ENCODE results near the gene PIP4K2A. TPM values are rescaled to one million over a fixed set of nuclear protein-coding genes. Genes with fewer than 3 reads are reported as not detected.

The PIP4K2A gene
- total and polyA plus RNA-seq, 10 donors: 30.1 to 168 (median 101) TPM

- H3K4me3 ChIP-seq: peak overlapping the region in 1 of 8 donors; percentile 9
- intact Hi-C loops (cut with DNase I; ENCODE audit: low total_unique reads): no loop called here
- peaks cover 0 to 13% (median 0%) of the 10 kb centered on the region in 6 donors for H3K36me3 ChIP-seq
- no peaks in the 10 kb centered on the region for H3K27me3 ChIP-seq (replicated peaks in 1 of 7)
- WGBS, 5 donors: 71 to 83% (median 79%) methylated on average over 4 of the region's 4 CpGs
- DNase-seq: no peak
- no peaks in the 10 kb centered on the region for H3K9me3 ChIP-seq
- TF ChIP-seq, protein P1, sequence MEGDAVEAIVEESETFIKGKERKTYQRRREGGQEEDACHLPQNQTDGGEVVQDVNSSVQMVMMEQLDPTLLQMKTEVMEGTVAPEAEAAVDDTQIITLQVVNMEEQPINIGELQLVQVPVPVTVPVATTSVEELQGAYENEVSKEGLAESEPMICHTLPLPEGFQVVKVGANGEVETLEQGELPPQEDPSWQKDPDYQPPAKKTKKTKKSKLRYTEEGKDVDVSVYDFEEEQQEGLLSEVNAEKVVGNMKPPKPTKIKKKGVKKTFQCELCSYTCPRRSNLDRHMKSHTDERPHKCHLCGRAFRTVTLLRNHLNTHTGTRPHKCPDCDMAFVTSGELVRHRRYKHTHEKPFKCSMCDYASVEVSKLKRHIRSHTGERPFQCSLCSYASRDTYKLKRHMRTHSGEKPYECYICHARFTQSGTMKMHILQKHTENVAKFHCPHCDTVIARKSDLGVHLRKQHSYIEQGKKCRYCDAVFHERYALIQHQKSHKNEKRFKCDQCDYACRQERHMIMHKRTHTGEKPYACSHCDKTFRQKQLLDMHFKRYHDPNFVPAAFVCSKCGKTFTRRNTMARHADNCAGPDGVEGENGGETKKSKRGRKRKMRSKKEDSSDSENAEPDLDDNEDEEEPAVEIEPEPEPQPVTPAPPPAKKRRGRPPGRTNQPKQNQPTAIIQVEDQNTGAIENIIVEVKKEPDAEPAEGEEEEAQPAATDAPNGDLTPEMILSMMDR (IDR thresholded peaks at IDR 0.05 in 8 of 11, conservative IDR thresholded peaks at IDR 0.05 in 3 of 11): no peak
- TF ChIP-seq POLR2A (IDR thresholded peaks at IDR 0.05) (no peak), POLR2AphosphoS5 (IDR thresholded peaks at IDR 0.05) (no peak)
- H3K27ac ChIP-seq: peak overlapping the region in 3 of 8 donors; percentile 1 to 71 (median 32)
- peaks cover 29 to 100% (median 98%) of the 10 kb centered on the region in 6 donors for H3K4me1 ChIP-seq
Measured at GRCh38 chr10:22701132-22701826, 13.1 kb downstream of the PIP4K2A start.

- intact Hi-C loops (cut with DNase I; ENCODE audit: low total_unique reads): no loop called here
- no peak for TF ChIP-seq POLR2A (IDR thresholded peaks at IDR 0.05)
- TF ChIP-seq POLR2AphosphoS5 (IDR thresholded peaks at IDR 0.05): peak in 2 of 3 donors; percentile 28 to 40
- 86 to 93% (median 88%) methylated on average over 3 to 5 of the region's 5 CpGs for WGBS, 5 donors
Measured at GRCh38 chr10:22700489-22700888, 13.9 kb downstream of the PIP4K2A start.

DNA sequence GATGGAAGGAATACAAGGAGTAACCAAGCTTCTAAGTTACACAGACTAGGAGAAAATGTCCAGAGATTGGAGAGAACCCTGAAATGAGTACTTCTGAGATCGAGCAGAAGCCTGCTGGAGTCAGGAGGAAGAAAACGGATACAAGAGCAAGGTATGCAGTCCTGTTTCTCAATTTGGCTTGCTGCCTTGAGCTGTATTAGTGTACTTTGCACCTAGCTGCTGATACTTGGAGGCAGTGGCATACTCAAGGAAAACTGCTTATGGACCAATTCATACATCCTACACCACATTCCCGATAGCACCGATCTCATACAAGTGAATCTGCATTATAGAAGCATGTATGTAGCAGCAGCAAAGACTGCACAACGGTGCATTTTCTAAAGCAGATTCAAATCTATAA lies 14.4 kb downstream of the PIP4K2A start:
- Histone ChIP-seq H3K27ac (peak overlapping the region in 1 of 8 donors; percentile 71), H3K9me3 (no peaks in the 10 kb centered on the region), H3K27me3 (replicated peaks in 1 of 7) (no peaks in the 10 kb centered on the region), H3K4me1 (peaks cover 31 to 100% (median 93%) of the 10 kb centered on the region in 6 donors), H3K4me3 (peak overlapping the region in 1 of 8 donors; percentile 7), H3K36me3 (peaks cover 0 to 13% (median 0%) of the 10 kb centered on the region in 6 donors)
- intact Hi-C loops (cut with DNase I; ENCODE audit: low total_unique reads): no loop called here
- 91 to 94% (median 93%) methylated on average over 5 of the region's 5 CpGs for WGBS, 5 donors
- TF ChIP-seq, protein P1 (IDR thresholded peaks at IDR 0.05 in 8 of 11, conservative IDR thresholded peaks at IDR 0.05 in 3 of 11): no peak
- TF ChIP-seq POLR2A (IDR thresholded peaks at IDR 0.05) (no peak), POLR2AphosphoS5 (IDR thresholded peaks at IDR 0.05) (no peak)
- DNase-seq: no peak

More at GRCh38 chr10:22700489-22700888, 13.9 kb downstream of the PIP4K2A start:
- no peaks in the 10 kb centered on the region for H3K9me3 ChIP-seq
- H3K4me1 ChIP-seq: peaks cover 31 to 100% (median 96%) of the 10 kb centered on the region in 6 donors
- peak overlapping the region in 2 of 8 donors; percentile 32 to 71 for H3K27ac ChIP-seq
- no peak for DNase-seq
- peaks cover 0 to 13% (median 0%) of the 10 kb centered on the region in 6 donors for H3K36me3 ChIP-seq
- peak overlapping the region in 1 of 8 donors; percentile 7 for H3K4me3 ChIP-seq
- no peaks in the 10 kb centered on the region for H3K27me3 ChIP-seq (replicated peaks in 1 of 7)

GRCh38 chr10:22698941-22699440 lies 15.4 kb downstream of the PIP4K2A start:
- WGBS, 5 donors: 69 to 85% (median 72%) methylated on average over 3 of the region's 3 CpGs
- DNase-seq: no peak
- TF ChIP-seq, protein P1 (IDR thresholded peaks at IDR 0.05 in 8 of 11, conservative IDR thresholded peaks at IDR 0.05 in 3 of 11): no peak
- TF ChIP-seq POLR2AphosphoS5 (IDR thresholded peaks at IDR 0.05) (no peak), POLR2A (IDR thresholded peaks at IDR 0.05) (no peak)

More at GRCh38 chr10:22698941-22699440, 15.4 kb downstream of the PIP4K2A start:
- H3K27ac ChIP-seq: peak overlapping the region in 3 of 8 donors; percentile 6 to 18 (median 12)
- H3K36me3 ChIP-seq: peaks cover 0 to 10% (median 0%) of the 10 kb centered on the region in 6 donors
- H3K9me3 ChIP-seq: no peaks in the 10 kb centered on the region
- peaks cover 34 to 100% (median 93%) of the 10 kb centered on the region in 6 donors for H3K4me1 ChIP-seq
- no peaks in the 10 kb centered on the region for H3K27me3 ChIP-seq (replicated peaks in 1 of 7)
- intact Hi-C loops (cut with DNase I; ENCODE audit: low total_unique reads): no loop called here
- no peak overlapping the region for H3K4me3 ChIP-seq

All from spleen (tissue), 11 donors.